CD4-positive, alpha-beta T cell treated with Interleukin-15 for 1 hour (primary cell): Measurements from ENCODE around the gene RNASEL.

ENCODE experiments used
- DNase-seq: peaks from one replicate; pipeline ENCODE4 v3.0.0-alpha.2; 2020

The RNASEL gene

GRCh38 chr1:182617734-182618351 lies 28.8 kb upstream of the RNASEL start:
- DNase-seq, result no peak

GRCh38 chr1:182617014-182617429 lies 28.0 kb upstream of the RNASEL start:
- DNase-seq, result no peak

GRCh38 chr1:182616130-182617013 lies 27.3 kb upstream of the RNASEL start:
- peak; percentile 90 for DNase-seq

GRCh38 chr1:182615468-182616129 lies 26.5 kb upstream of the RNASEL start:
- DNase-seq, result no peak

GRCh38 chr1:182614796-182615454 lies 25.9 kb upstream of the RNASEL start:
- peak; percentile 55 for DNase-seq

- DNase-seq, result no peak
Observed at GRCh38 chr1:182611787-182612186, 22.7 kb upstream of the RNASEL start.

- DNase-seq, result no peak
Observed at GRCh38 chr1:182611326-182611725, 22.3 kb upstream of the RNASEL start.

- DNase-seq, result no peak
Observed at GRCh38 chr1:182610606-182611194, 21.6 kb upstream of the RNASEL start.

GRCh38 chr1:182608845-182609610 lies 20.0 kb upstream of the RNASEL start:
- DNase-seq, result no peak

GRCh38 chr1:182608236-182608635 lies 19.2 kb upstream of the RNASEL start:
- no peak for DNase-seq

GRCh38 chr1:182607566-182607965 lies 18.5 kb upstream of the RNASEL start:
- no peak for DNase-seq

GRCh38 chr1:182604175-182605164 lies 15.4 kb upstream of the RNASEL start, which contains the start of gene RGS16:
RGS16 (minus strand) TSS chr1:182604389; CDS start chr1:182604259, 130 bp downstream.
- peak; percentile 91 for DNase-seq

- no peak for DNase-seq
Observed at GRCh38 chr1:182603646-182604174, 14.7 kb upstream of the RNASEL start.

- peak; percentile 23 for DNase-seq
Observed at GRCh38 chr1:182602935-182603645, 14.0 kb upstream of the RNASEL start.

GRCh38 chr1:182601913-182602312 lies 12.9 kb upstream of the RNASEL start:
- no peak for DNase-seq

GRCh38 chr1:182601416-182601786 lies 12.3 kb upstream of the RNASEL start:
- peak; percentile 71 for DNase-seq

- DNase-seq, result no peak
Observed at GRCh38 chr1:182600745-182601415, 11.8 kb upstream of the RNASEL start.

GRCh38 chr1:182600036-182600713 lies 11.1 kb upstream of the RNASEL start:
- no peak for DNase-seq
